Neural cell (in vitro differentiated cells): ENCODE data around the gene ATG4A. TPM values are rescaled to one million over a fixed set of nuclear protein-coding genes. Genes with fewer than 3 reads are reported as not detected.

Source experiments
- H2AFZ ChIP-seq: fragments of 200-600, 300-800 bp; sonication (generic), shearing (Covaris generic); 2 replicates; pipeline ENCODE4 v1.6.0; 2014; ENCODE audit warnings: low read depth, mild to moderate bottlenecking, antibody characterized with exemption, low read length, moderate library complexity
- H3F3A ChIP-seq: fragments of 200-600 bp; shearing (Covaris generic); 2 replicates; pipeline ENCODE4 v1.6.1; 2016; ENCODE audit warnings: mild to moderate bottlenecking, moderate library complexity, mixed read lengths, antibody characterized with exemption, low read length; ENCODE audit not compliant: insufficient read depth, poor library complexity, severe bottlenecking
- H3K27ac ChIP-seq: fragments of 200-600, 300-800 bp; sonication (generic), shearing (Covaris generic); 2 replicates; pipeline ENCODE4 v1.5.1; 2014; ENCODE audit warnings: mild to moderate bottlenecking, low read length, moderate library complexity
- H3K27me3 ChIP-seq: fragments of 300-800, 200-600 bp; sonication (generic), shearing (Covaris generic); 2 replicates; pipeline ENCODE4 v1.6.0; 2014; ENCODE audit warnings: mild to moderate bottlenecking, low read depth, low read length, moderate library complexity; ENCODE audit not compliant: insufficient read depth
- H3K36me3 ChIP-seq: fragments of 300-800, 200-600 bp; sonication (generic), shearing (Covaris generic); 2 replicates; pipeline ENCODE4 v1.5.1; 2014; ENCODE audit warnings: mild to moderate bottlenecking, antibody characterized with exemption, low read length, moderate library complexity; ENCODE audit not compliant: insufficient read depth
- H3K4me2 ChIP-seq: fragments of 300-800, 200-600 bp; sonication (generic), shearing (Covaris generic); 2 replicates; pipeline ENCODE4 v1.6.0; 2014; ENCODE audit warnings: mild to moderate bottlenecking, low read length
- H3K4me3 ChIP-seq: fragments of 300-800, 200-600 bp; sonication (generic), shearing (Covaris generic); 2 replicates; pipeline ENCODE4 v1.5.1; 2014; ENCODE audit warnings: mild to moderate bottlenecking, low read length, moderate library complexity
- H3K79me2 ChIP-seq: fragments of 200-600 bp; shearing (Covaris generic); replicated peaks from 2 replicates; pipeline ENCODE4 v1.6.0; 2014; ENCODE audit warnings: mild to moderate bottlenecking, low read length, moderate library complexity; ENCODE audit not compliant: insufficient read depth
- H3K9ac ChIP-seq: fragments of 300-800, 200-600 bp; sonication (generic), shearing (Covaris generic); 2 replicates; pipeline ENCODE4 v1.6.1; 2016; ENCODE audit warnings: mild to moderate bottlenecking, low read length, mixed read lengths
- H3K9me2 ChIP-seq: fragments of 200-600 bp; shearing (Covaris generic); 2 replicates; pipeline ENCODE4 v1.6.1; 2016; ENCODE audit warnings: mild to moderate bottlenecking, low read length, mixed read lengths; ENCODE audit not compliant: insufficient read depth
- H3K9me3 ChIP-seq: fragments of 200-600, 300-800 bp; sonication (generic), shearing (Covaris generic); 2 replicates; pipeline ENCODE4 v1.6.1; 2016; ENCODE audit warnings: mild to moderate bottlenecking, mixed run types, low read length, moderate library complexity, mixed read lengths
- H4K20me1 ChIP-seq: fragments of 200-600 bp; shearing (Covaris generic); 2 replicates; pipeline ENCODE4 v1.6.1; 2016; ENCODE audit warnings: mild to moderate bottlenecking, mixed run types; ENCODE audit not compliant: insufficient read depth
- EP300 ChIP-seq: fragments of 450-650 bp; conservative IDR thresholded peaks from 2 replicates; pipeline ENCODE4 v1.6.1; 2014; ENCODE audit warnings: antibody characterized with exemption, mild to moderate bottlenecking, moderate library complexity; ENCODE audit not compliant: poor library complexity, severe bottlenecking
- EZH2 ChIP-seq: fragments of 200-600, 300-800 bp; shearing (Covaris generic), sonication (generic); IDR thresholded peaks from 2 replicates; pipeline ENCODE4 v1.6.1; 2014; ENCODE audit warnings: antibody characterized with exemption, low read length, borderline replicate concordance, mild to moderate bottlenecking; ENCODE audit not compliant: insufficient read depth, poor library complexity, severe bottlenecking
- MXI1 ChIP-seq: fragments of 450-650 bp; conservative IDR thresholded peaks from 2 replicates; pipeline ENCODE4 v1.6.1; 2014; ENCODE audit warnings: antibody characterized with exemption, mild to moderate bottlenecking; ENCODE audit not compliant: poor library complexity, severe bottlenecking
- POLR2AphosphoS5 ChIP-seq: IDR thresholded peaks from 2 replicates; pipeline ENCODE4 v1.6.1; 2012
- RAD21 ChIP-seq: fragments of 450-650 bp; conservative IDR thresholded peaks from 2 replicates; pipeline ENCODE4 v1.6.1; 2014; ENCODE audit warnings: antibody characterized with exemption, mild to moderate bottlenecking, moderate library complexity
- SMC3 ChIP-seq: fragments of 450-650 bp; conservative IDR thresholded peaks from 2 replicates; pipeline ENCODE4 v1.6.1; 2014; ENCODE audit warnings: antibody characterized with exemption, mild to moderate bottlenecking, moderate library complexity; ENCODE audit not compliant: poor library complexity
- TAF1 ChIP-seq: IDR thresholded peaks from 2 replicates; pipeline ENCODE4 v1.6.1; 2012; ENCODE audit warnings: low read depth
- polyA plus RNA-seq: library from polyadenylated mRNA; depleted of rRNA; stranded (reverse); fragments of >200 nt; gene quantifications from 2 replicates; pipeline ENCODE4 v1.2.3, GENCODE V29; 2014
- TF ChIP-seq, protein P1 (sequence below): IDR thresholded peaks from 2 replicates; pipeline ENCODE4 v1.6.1; 2012; ENCODE audit warnings: borderline replicate concordance
- TF ChIP-seq, protein P2 (sequence below): fragments of 450-650 bp; IDR thresholded peaks from 2 replicates; pipeline ENCODE4 v1.5.1; 2014; ENCODE audit warnings: antibody characterized with exemption, mild to moderate bottlenecking, moderate library complexity; ENCODE audit not compliant: poor library complexity, severe bottlenecking

The ATG4A gene
- polyA plus RNA-seq, 1 donor from 2014 or later = 20.4 TPM

DNA sequence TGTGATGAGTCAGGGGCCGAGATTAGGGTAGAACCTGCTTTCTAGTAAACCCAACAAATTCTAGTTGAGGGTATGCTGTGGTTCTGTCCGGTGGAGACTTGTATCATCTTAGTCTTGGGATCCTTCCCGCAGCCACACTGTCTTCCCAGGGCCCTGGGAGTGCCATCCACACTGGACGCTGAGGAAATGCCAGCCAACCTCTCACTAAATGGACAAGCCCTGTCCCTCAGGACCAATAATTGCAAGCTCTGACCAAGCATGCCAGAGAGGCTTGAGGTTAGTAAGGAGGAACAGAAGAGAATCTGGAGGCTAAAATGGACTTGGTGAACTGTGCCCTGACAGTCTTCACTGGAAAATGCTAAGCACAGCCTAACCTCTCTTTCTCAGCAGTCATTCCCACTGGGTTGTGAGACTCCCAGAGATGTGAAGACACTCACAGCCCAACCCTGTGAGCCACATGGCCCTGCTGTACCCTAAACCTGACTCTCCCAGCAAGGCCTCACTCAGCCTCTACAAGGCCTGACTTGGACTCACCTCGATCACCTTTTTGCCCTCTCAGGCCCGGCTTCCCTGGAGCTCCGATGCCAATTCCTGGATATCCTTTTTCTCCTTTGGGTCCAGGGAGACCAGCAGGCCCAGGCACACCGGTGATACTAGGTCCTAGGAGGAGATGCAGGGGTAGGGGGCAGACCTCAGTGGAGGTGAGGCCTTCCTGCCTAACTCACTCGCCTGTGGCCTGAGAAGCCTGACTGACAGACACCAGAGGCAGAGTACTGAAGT, 77.6 kb downstream of the ATG4A start:
- Histone ChIP-seq H3K27me3 (no peaks in the 10 kb centered on the region), H2AFZ (no peak overlapping the region), H3K9me2 (no peaks in the 10 kb centered on the region), H3F3A (no peaks in the 10 kb centered on the region), H3K9me3 (no peaks in the 10 kb centered on the region), H3K79me2 (no peaks in the 10 kb centered on the region), H3K36me3 (no peaks in the 10 kb centered on the region), H3K9ac (no peak overlapping the region), H3K27ac (no peak overlapping the region), H3K4me2 (no peak overlapping the region), H3K4me3 (no peak overlapping the region), H4K20me1 (no peaks in the 10 kb centered on the region)
- TF ChIP-seq EP300 (no peak), TAF1 (no peak), EZH2 (no peak), POLR2AphosphoS5 (no peak), MXI1 (no peak), RAD21 (no peak), SMC3 (no peak)
- TF ChIP-seq, protein P1, sequence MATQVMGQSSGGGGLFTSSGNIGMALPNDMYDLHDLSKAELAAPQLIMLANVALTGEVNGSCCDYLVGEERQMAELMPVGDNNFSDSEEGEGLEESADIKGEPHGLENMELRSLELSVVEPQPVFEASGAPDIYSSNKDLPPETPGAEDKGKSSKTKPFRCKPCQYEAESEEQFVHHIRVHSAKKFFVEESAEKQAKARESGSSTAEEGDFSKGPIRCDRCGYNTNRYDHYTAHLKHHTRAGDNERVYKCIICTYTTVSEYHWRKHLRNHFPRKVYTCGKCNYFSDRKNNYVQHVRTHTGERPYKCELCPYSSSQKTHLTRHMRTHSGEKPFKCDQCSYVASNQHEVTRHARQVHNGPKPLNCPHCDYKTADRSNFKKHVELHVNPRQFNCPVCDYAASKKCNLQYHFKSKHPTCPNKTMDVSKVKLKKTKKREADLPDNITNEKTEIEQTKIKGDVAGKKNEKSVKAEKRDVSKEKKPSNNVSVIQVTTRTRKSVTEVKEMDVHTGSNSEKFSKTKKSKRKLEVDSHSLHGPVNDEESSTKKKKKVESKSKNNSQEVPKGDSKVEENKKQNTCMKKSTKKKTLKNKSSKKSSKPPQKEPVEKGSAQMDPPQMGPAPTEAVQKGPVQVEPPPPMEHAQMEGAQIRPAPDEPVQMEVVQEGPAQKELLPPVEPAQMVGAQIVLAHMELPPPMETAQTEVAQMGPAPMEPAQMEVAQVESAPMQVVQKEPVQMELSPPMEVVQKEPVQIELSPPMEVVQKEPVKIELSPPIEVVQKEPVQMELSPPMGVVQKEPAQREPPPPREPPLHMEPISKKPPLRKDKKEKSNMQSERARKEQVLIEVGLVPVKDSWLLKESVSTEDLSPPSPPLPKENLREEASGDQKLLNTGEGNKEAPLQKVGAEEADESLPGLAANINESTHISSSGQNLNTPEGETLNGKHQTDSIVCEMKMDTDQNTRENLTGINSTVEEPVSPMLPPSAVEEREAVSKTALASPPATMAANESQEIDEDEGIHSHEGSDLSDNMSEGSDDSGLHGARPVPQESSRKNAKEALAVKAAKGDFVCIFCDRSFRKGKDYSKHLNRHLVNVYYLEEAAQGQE = no peak
- TF ChIP-seq, protein P2, sequence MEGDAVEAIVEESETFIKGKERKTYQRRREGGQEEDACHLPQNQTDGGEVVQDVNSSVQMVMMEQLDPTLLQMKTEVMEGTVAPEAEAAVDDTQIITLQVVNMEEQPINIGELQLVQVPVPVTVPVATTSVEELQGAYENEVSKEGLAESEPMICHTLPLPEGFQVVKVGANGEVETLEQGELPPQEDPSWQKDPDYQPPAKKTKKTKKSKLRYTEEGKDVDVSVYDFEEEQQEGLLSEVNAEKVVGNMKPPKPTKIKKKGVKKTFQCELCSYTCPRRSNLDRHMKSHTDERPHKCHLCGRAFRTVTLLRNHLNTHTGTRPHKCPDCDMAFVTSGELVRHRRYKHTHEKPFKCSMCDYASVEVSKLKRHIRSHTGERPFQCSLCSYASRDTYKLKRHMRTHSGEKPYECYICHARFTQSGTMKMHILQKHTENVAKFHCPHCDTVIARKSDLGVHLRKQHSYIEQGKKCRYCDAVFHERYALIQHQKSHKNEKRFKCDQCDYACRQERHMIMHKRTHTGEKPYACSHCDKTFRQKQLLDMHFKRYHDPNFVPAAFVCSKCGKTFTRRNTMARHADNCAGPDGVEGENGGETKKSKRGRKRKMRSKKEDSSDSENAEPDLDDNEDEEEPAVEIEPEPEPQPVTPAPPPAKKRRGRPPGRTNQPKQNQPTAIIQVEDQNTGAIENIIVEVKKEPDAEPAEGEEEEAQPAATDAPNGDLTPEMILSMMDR = no peak

DNA sequence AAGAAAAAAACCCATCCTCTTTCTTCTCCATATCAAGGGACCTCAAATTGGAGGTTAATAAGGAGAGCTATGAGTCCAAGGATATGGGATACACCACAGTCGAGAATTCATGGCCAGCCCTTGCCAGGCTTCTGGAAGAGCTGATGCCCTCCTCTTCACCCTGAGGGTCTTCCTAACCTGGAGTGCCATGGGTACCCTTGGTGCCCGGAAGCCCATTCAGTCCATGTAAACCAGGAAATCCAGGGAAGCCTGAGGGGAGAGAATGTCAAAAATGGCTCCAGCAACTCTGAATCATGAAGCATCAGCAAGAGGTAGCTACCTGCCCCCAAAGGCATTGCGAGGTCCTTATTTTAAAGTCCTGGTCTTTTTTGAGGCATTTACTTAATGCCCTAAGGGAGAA, 78.2 kb downstream of the ATG4A start:
- no peak overlapping the region for H2AFZ ChIP-seq

More for the DNA sequence above, 78.2 kb downstream of the ATG4A start:
- Histone ChIP-seq H3K9ac (no peak overlapping the region), H3K9me3 (no peaks in the 10 kb centered on the region), H3K9me2 (no peaks in the 10 kb centered on the region), H3K4me2 (no peak overlapping the region), H3K79me2 (no peaks in the 10 kb centered on the region), H3F3A (no peaks in the 10 kb centered on the region), H3K27ac (no peak overlapping the region), H3K27me3 (no peaks in the 10 kb centered on the region), H4K20me1 (no peaks in the 10 kb centered on the region), H3K36me3 (no peaks in the 10 kb centered on the region), H3K4me3 (no peak overlapping the region)
- TF ChIP-seq TAF1 (no peak), POLR2AphosphoS5 (no peak), SMC3 (no peak), MXI1 (no peak), EP300 (no peak), EZH2 (no peak), RAD21 (no peak)
- TF ChIP-seq, protein P2 = no peak
- TF ChIP-seq, protein P1 = no peak
